Osteocyte (in vitro differentiated cells): ENCODE data around the gene FKBP15. TPM values are rescaled to one million over a fixed set of nuclear protein-coding genes. Genes with fewer than 3 reads are reported as not detected.

Experiments used
- DNase-seq: peaks from one replicate; pipeline ENCODE4 v3.0.0; 2021; ENCODE audit warnings: mixed read lengths; ENCODE audit not compliant: unreplicated experiment; ENCODE audit errors: extremely low spot score
- H3K27ac Mint-ChIP-seq: one replicate; pipeline ENCODE4 v1.8.0; 2021; ENCODE audit warnings: mild to moderate bottlenecking, mixed read lengths; ENCODE audit not compliant: unreplicated experiment
- H3K27me3 Mint-ChIP-seq: one replicate; pipeline ENCODE4 v1.8.0; 2021; ENCODE audit warnings: mixed read lengths; ENCODE audit not compliant: unreplicated experiment
- H3K36me3 Mint-ChIP-seq: one replicate; pipeline ENCODE4 v1.8.0; 2021; ENCODE audit warnings: mixed read lengths; ENCODE audit not compliant: unreplicated experiment
- H3K4me1 Mint-ChIP-seq: one replicate; pipeline ENCODE4 v1.8.0; 2021; ENCODE audit warnings: mixed read lengths; ENCODE audit not compliant: unreplicated experiment
- H3K4me3 Mint-ChIP-seq: one replicate; pipeline ENCODE4 v1.8.0; 2021; ENCODE audit warnings: mild to moderate bottlenecking, moderate library complexity, mixed read lengths; ENCODE audit not compliant: unreplicated experiment
- H3K9me3 Mint-ChIP-seq: one replicate; pipeline ENCODE4 v1.8.0; 2021; ENCODE audit warnings: mixed read lengths; ENCODE audit not compliant: unreplicated experiment
- CTCF ChIP-seq: fragments of 200-600 bp; sonication (generic); IDR thresholded peaks from 2 replicates; pipeline ENCODE4 v1.5.0; 2021; ENCODE audit warnings: antibody characterized with exemption, mild to moderate bottlenecking, moderate library complexity
- total RNA-seq: library from RNA; stranded (reverse); gene quantifications from 2 replicates; pipeline ENCODE4 v1.2.1, GENCODE V29; 2021

Gene FKBP15
- total RNA-seq, 1 donor from 2014 or later, result 31.9 TPM

GRCh38 chr9:113154946-113155345 lies 66.1 kb downstream of the FKBP15 start:
- H3K27me3 Mint-ChIP-seq, result no peaks in the 10 kb centered on the region
- no peak overlapping the region for H3K4me3 Mint-ChIP-seq
- no peaks in the 10 kb centered on the region for H3K9me3 Mint-ChIP-seq
- no peak overlapping the region for H3K27ac Mint-ChIP-seq
- H3K36me3 Mint-ChIP-seq, result peaks cover 17% of the 10 kb centered on the region
- no peak for DNase-seq
- no peak for TF ChIP-seq CTCF
- H3K4me1 Mint-ChIP-seq, result peaks cover 14% of the 10 kb centered on the region

GRCh38 chr9:113154471-113154870 lies 66.6 kb downstream of the FKBP15 start:
- H3K4me1 Mint-ChIP-seq, result peaks cover 14% of the 10 kb centered on the region

GRCh38 chr9:113153599-113153998 lies 67.5 kb downstream of the FKBP15 start:
- no peaks in the 10 kb centered on the region for H3K9me3 Mint-ChIP-seq
- H3K36me3 Mint-ChIP-seq, result peaks cover 8% of the 10 kb centered on the region
- peaks cover 4% of the 10 kb centered on the region for H3K27me3 Mint-ChIP-seq
- peaks cover 14% of the 10 kb centered on the region for H3K4me1 Mint-ChIP-seq
- no peak for TF ChIP-seq CTCF
- H3K27ac Mint-ChIP-seq, result no peak overlapping the region
- no peak for DNase-seq
- H3K4me3 Mint-ChIP-seq, result no peak overlapping the region

More at GRCh38 chr9:113154471-113154870, 66.6 kb downstream of the FKBP15 start:
- H3K4me3 Mint-ChIP-seq, result no peak overlapping the region
- no peak overlapping the region for H3K27ac Mint-ChIP-seq
- no peak for DNase-seq
- no peaks in the 10 kb centered on the region for H3K9me3 Mint-ChIP-seq
- H3K36me3 Mint-ChIP-seq, result peaks cover 13% of the 10 kb centered on the region
- TF ChIP-seq CTCF, result no peak
- H3K27me3 Mint-ChIP-seq, result no peaks in the 10 kb centered on the region

GRCh38 chr9:113152699-113153098 lies 68.4 kb downstream of the FKBP15 start:
- no peak for DNase-seq
- Mint-ChIP-seq H3K27me3 (peaks cover 4% of the 10 kb centered on the region), H3K9me3 (no peaks in the 10 kb centered on the region), H3K4me3 (peak overlapping the region; percentile 76), H3K4me1 (peaks cover 14% of the 10 kb centered on the region), H3K36me3 (peaks cover under 1% of the 10 kb centered on the region), H3K27ac (no peak overlapping the region)
- no peak for TF ChIP-seq CTCF

- H3K27ac Mint-ChIP-seq, result no peak overlapping the region
- peaks cover 14% of the 10 kb centered on the region for H3K4me1 Mint-ChIP-seq
- peak; percentile 51 for DNase-seq
- no peak for TF ChIP-seq CTCF
- H3K4me3 Mint-ChIP-seq, result peak overlapping the region; percentile 76
- no peaks in the 10 kb centered on the region for H3K36me3 Mint-ChIP-seq
- no peaks in the 10 kb centered on the region for H3K9me3 Mint-ChIP-seq
- H3K27me3 Mint-ChIP-seq, result peaks cover 6% of the 10 kb centered on the region
These were observed 69.1 kb downstream of the FKBP15 start for GRCh38 chr9:113151696-113152630.
